Sigmoid colon (tissue), 7 donors: Measurements from ENCODE around the gene OTX1. TPM values are rescaled to one million over a fixed set of nuclear protein-coding genes. Genes with fewer than 3 reads are reported as not detected.
A peak's percentile ranks its signal among the peaks of the same experiment; 100 is the strongest.

Source experiments
- DNase-seq: peaks from one replicate; pipeline ENCODE4 v3.0.0-alpha.2; 2019
- H3K27ac ChIP-seq, 4 donors: fragments of 200-600 bp; sonication (generic); one replicate each; pipeline ENCODE4 v1.5.1; 2016 to 2019; ENCODE audit warnings: mild to moderate bottlenecking in 1 of 4
- H3K27me3 ChIP-seq, 3 donors: fragments of 200-600 bp; sonication (generic); one replicate each; pipeline ENCODE4 v1.5.1; 2019; ENCODE audit warnings: mild to moderate bottlenecking in 1 of 3
- H3K36me3 ChIP-seq, 4 donors: fragments of 200-600 bp; sonication (generic); one replicate each; pipeline ENCODE4 v1.5.1; 2016 to 2019
- H3K4me1 ChIP-seq, 4 donors: fragments of 200-600 bp; sonication (generic); one replicate each; pipeline ENCODE4 v1.5.1; 2017 to 2019
- H3K4me3 ChIP-seq, 4 donors: fragments of 200-600 bp; sonication (generic); one replicate each; pipeline ENCODE4 v1.5.1; 2017 to 2019; ENCODE audit warnings: mild to moderate bottlenecking in 2 of 4, moderate library complexity in 1 of 4
- H3K9me3 ChIP-seq, 4 donors: fragments of 200-600 bp in 3 of 4; sonication (generic) in 3 of 4; one replicate each; pipeline versions ENCODE4 v1.5.1 to v1.6.1; 2013 to 2019
- EP300 ChIP-seq, 4 donors: sonication (generic); formaldehyde crosslinking; IDR thresholded peaks; one replicate each; pipeline ENCODE4 v1.6.1; 2017; ENCODE audit warnings: antibody characterized with exemption in 4 of 4
- POLR2A ChIP-seq, 2 donors: fragments of 450-650 bp; IDR thresholded peaks; one replicate each; pipeline ENCODE4 v1.6.1; 2016; ENCODE audit warnings: antibody characterized with exemption in 2 of 2, mild to moderate bottlenecking in 2 of 2, moderate library complexity in 2 of 2
- POLR2AphosphoS5 ChIP-seq, 4 donors: sonication (generic); formaldehyde crosslinking; IDR thresholded peaks; one replicate each; pipeline ENCODE4 v1.6.1; 2017; ENCODE audit warnings: antibody characterized with exemption in 4 of 4
- WGBS, 2 donors: extraction: QIAGEN DNeasy Blood & Tissue Kit; methylation state at CpG; one replicate each; pipeline ENCODE4 v1.1.7; 2013; 5-methylcytosine and 5-hydroxymethylcytosine counted together
- intact Hi-C: fragments of 100-400 bp; cut with DNase I; formaldehyde crosslinking; loops from one replicate; pipeline ENCODE4 v1.15.1; 2023
- polyA plus RNA-seq, 3 donors: library from polyadenylated mRNA; stranded (reverse); fragments of 200-250 nt; gene quantifications; one replicate each; pipeline ENCODE4 v1.2.3, GENCODE V29; 2013
- total RNA-seq, 4 donors: library from RNA; depleted of rRNA; stranded (reverse); fragments of >200 nt; gene quantifications; one replicate each; pipeline ENCODE4 v1.1.0, GENCODE V29; 2016
- TF ChIP-seq, protein P1 (sequence below), 4 experiments: fragments of 450-650 bp in 3 of 4; fragments of 200-600 bp in 1 of 4; IDR thresholded peaks; one replicate each; pipeline ENCODE4 v1.5.1; 2016 to 2019; ENCODE audit warnings: antibody characterized with exemption in 4 of 4, mild to moderate bottlenecking in 3 of 4, moderate library complexity in 2 of 4
- donor health status: healthy with polysubstance abuse.
- donor health status: Bipolar disorder and iron deficiency.
- donor health status: healthy.

OTX1 gene
- total and polyA plus RNA-seq, 7 donors: 0.54 TPM; not detected in 6

DNA sequence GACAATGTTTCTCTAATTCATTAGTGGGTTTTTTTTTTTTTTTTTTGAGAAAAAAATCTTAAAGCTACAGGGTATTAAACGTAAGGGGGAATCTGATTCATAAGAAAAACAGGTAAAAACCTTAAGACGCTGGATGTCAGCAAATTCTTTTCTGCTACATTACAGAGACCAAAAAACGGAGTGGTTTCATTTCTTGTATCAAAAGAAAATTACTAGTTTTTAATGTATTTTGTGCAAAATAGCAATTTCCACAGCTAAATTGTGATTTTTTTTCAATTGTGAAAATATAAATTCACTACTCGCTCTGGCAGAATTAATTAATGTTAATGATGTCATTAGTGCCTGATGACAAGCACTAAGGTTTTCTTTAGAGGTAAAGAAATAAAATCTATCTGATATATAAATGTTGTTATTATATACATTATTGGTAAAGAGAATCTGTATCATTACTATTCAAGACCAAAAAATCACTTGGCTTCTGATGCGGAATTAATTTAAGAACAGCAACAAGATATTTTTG lies 9.9 kb downstream of the OTX1 start:
- peaks cover 0 to 44% (median 42%) of the 10 kb centered on the region in 4 donors for H3K4me1 ChIP-seq
- H3K9me3 ChIP-seq: peaks cover 0 to 4% (median 2%) of the 10 kb centered on the region in 4 donors
- intact Hi-C loops: no loop called here

DNA sequence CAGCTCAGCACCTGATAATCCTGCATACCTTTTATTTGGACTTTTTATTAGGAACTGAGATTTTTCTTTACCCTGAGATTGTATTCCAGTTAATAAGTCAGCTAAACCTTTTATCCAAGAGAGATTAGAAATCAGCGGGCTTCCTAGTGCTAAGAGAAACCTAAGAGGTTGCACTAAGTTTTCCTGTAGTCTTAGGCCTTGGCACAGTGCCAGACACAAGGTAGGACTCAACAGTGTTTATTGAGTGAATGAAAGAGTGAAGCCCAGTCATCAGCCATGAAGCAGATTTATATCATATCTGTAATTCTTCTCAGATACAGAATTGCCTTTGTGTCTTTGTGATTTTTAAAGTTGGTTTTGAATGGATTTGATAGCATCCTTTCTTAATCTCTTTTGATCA lies 13.6 kb downstream of the OTX1 start:
- no peaks in the 10 kb centered on the region for H3K36me3 ChIP-seq
- H3K27ac ChIP-seq: no peak overlapping the region
- no peak overlapping the region for H3K4me3 ChIP-seq
- TF ChIP-seq POLR2AphosphoS5 (IDR thresholded peaks at IDR 0.05) (no peak), POLR2A (IDR thresholded peaks at IDR 0.05) (no peak), EP300 (IDR thresholded peaks at IDR 0.05) (no peak)
- TF ChIP-seq, protein P1, sequence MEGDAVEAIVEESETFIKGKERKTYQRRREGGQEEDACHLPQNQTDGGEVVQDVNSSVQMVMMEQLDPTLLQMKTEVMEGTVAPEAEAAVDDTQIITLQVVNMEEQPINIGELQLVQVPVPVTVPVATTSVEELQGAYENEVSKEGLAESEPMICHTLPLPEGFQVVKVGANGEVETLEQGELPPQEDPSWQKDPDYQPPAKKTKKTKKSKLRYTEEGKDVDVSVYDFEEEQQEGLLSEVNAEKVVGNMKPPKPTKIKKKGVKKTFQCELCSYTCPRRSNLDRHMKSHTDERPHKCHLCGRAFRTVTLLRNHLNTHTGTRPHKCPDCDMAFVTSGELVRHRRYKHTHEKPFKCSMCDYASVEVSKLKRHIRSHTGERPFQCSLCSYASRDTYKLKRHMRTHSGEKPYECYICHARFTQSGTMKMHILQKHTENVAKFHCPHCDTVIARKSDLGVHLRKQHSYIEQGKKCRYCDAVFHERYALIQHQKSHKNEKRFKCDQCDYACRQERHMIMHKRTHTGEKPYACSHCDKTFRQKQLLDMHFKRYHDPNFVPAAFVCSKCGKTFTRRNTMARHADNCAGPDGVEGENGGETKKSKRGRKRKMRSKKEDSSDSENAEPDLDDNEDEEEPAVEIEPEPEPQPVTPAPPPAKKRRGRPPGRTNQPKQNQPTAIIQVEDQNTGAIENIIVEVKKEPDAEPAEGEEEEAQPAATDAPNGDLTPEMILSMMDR (IDR thresholded peaks at IDR 0.05): no peak
- H3K27me3 ChIP-seq: peaks cover 24 to 82% (median 63%) of the 10 kb centered on the region in 3 donors
- 35 to 81% methylated on average over 1 of the region's 1 CpG for WGBS, 2 donors
- DNase-seq: no peak
- H3K9me3 ChIP-seq: peaks cover 0 to 4% (median 2%) of the 10 kb centered on the region in 4 donors
- H3K4me1 ChIP-seq: peaks cover 0 to 8% (median 7%) of the 10 kb centered on the region in 4 donors
- intact Hi-C loops: no loop called here

More for the DNA sequence above, 9.9 kb downstream of the OTX1 start:
- Histone ChIP-seq H3K36me3 (no peaks in the 10 kb centered on the region), H3K27me3 (peaks cover 61 to 100% (median 84%) of the 10 kb centered on the region in 3 donors), H3K27ac (no peak overlapping the region), H3K4me3 (no peak overlapping the region)
- 24 to 27% methylated on average over 5 of the region's 5 CpGs for WGBS, 2 donors
- no peak for TF ChIP-seq POLR2AphosphoS5 (IDR thresholded peaks at IDR 0.05)
- TF ChIP-seq, protein P1 (IDR thresholded peaks at IDR 0.05): no peak
- no peak for TF ChIP-seq POLR2A (IDR thresholded peaks at IDR 0.05)
- no peak for TF ChIP-seq EP300 (IDR thresholded peaks at IDR 0.05)
- no peak for DNase-seq

DNA sequence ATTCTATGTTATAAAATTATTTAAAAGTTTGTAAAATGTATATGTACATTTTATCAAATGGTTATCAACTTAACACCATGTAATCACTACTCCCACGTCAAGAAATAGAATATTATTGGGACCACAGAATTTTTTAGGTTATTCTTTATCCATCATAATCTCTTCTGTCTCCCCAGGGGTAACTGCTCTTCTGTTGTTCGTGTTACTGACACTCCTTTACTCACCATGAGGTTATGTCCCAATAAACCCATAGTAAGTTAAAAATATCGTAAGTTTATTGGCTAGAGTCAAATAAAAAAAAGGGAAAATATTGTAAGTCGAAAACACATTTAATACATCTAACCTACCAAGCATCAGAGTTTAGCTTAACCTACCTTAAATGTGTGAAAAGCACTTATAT lies 14.0 kb downstream of the OTX1 start:
- no peak for DNase-seq
- H3K36me3 ChIP-seq: no peaks in the 10 kb centered on the region
- intact Hi-C loops: no loop called here
- peaks cover 20 to 80% (median 61%) of the 10 kb centered on the region in 3 donors for H3K27me3 ChIP-seq
- H3K4me1 ChIP-seq: peaks cover 0 to 3% (median 3%) of the 10 kb centered on the region in 4 donors
- H3K27ac ChIP-seq: no peak overlapping the region
- no peak overlapping the region for H3K4me3 ChIP-seq
- peaks cover 0 to 1% (median under 1%) of the 10 kb centered on the region in 4 donors for H3K9me3 ChIP-seq
- no peak for TF ChIP-seq EP300 (IDR thresholded peaks at IDR 0.05)
- TF ChIP-seq POLR2AphosphoS5 (IDR thresholded peaks at IDR 0.05): no peak
- TF ChIP-seq, protein P1 (IDR thresholded peaks at IDR 0.05): no peak
- TF ChIP-seq POLR2A (IDR thresholded peaks at IDR 0.05): no peak
- 56 to 73% methylated on average over 4 of the region's 4 CpGs for WGBS, 2 donors

DNA sequence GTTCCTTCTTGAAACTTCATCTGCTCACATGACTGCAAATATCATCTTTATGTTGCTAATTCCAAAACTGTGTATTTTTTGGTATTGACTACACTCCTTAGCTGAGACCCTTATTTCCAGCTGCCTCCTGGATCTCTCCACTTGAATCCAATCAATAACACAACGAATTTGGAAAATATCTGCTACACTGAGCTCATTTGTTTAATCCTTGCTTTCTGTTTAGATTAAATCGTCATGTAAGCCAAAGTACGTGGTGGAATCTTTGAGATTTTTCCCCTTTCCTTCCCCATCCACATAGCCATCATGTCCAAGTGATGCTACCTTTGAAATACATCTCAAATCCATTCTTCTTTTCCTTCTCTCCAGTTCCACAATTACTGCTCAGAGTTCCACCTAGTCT lies 15.6 kb downstream of the OTX1 start:
- intact Hi-C loops: no loop called here
- H3K4me3 ChIP-seq: no peak overlapping the region
- peaks cover 5 to 68% (median 45%) of the 10 kb centered on the region in 3 donors for H3K27me3 ChIP-seq
- DNase-seq: no peak
- H3K4me1 ChIP-seq: no peaks in the 10 kb centered on the region
- H3K27ac ChIP-seq: no peak overlapping the region
- no peaks in the 10 kb centered on the region for H3K9me3 ChIP-seq
- TF ChIP-seq POLR2AphosphoS5 (IDR thresholded peaks at IDR 0.05) (peak in 1 of 4 donors; percentile 6), POLR2A (IDR thresholded peaks at IDR 0.05) (no peak)
- 60 to 73% methylated on average over 3 of the region's 3 CpGs for WGBS, 2 donors
- no peaks in the 10 kb centered on the region for H3K36me3 ChIP-seq

DNA sequence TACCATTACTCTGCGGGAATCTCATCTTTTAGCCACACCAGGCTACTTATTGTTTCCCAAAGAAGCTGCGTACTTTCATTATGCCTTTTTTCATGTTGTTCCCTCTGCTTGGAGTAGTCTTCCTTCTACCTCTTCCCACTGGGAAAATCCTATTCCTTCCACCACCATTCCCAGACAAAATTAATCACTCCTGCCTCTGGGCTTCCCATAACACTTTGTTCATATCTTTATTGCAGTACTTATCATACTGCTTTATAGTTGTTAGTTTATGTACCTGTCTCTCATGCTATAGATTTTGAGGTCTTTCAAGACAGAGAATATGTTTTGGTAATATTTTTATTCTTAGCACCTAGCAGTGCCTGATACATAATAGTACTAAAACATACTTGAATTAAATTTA lies 16.2 kb downstream of the OTX1 start:
- Histone ChIP-seq H3K9me3 (no peaks in the 10 kb centered on the region), H3K27me3 (peaks cover 4 to 62% (median 40%) of the 10 kb centered on the region in 3 donors), H3K4me3 (no peak overlapping the region), H3K4me1 (no peaks in the 10 kb centered on the region), H3K27ac (no peak overlapping the region), H3K36me3 (no peaks in the 10 kb centered on the region)
- DNase-seq: no peak
- WGBS, 2 donors: 82 to 85% methylated on average over 2 of the region's 2 CpGs
- intact Hi-C loops: no loop called here
- no peak for TF ChIP-seq POLR2A (IDR thresholded peaks at IDR 0.05)
- TF ChIP-seq, protein P1 (IDR thresholded peaks at IDR 0.05): no peak
- no peak for TF ChIP-seq POLR2AphosphoS5 (IDR thresholded peaks at IDR 0.05)
- TF ChIP-seq EP300 (IDR thresholded peaks at IDR 0.05): no peak
